A673 (cell line): ENCODE data around the gene EXOC1L. TPM values are rescaled to one million over a fixed set of nuclear protein-coding genes. Genes with fewer than 3 reads are reported as not detected.

Experiments
- BruUV-seq: library from RNA; stranded (reverse); fragments of 400-500 nt; replicated peaks from 2 replicates; lab custom pipeline; 2021; lab: Mats Ljungman, UMichigan
- CTCF ChIA-PET: fragments of 300-600 bp; sonication (Branson Sonifier 250); formaldehyde crosslinking; loops from one replicate; lab custom pipeline; 2022; ENCODE audit warnings: antibody characterized with exemption; lab: Charles Lee
- POLR2A ChIA-PET: fragments of 300-600 bp; sonication (Branson Sonifier 250); formaldehyde crosslinking; loops from one replicate; lab custom pipeline; 2022; ENCODE audit warnings: antibody characterized with exemption; ENCODE audit not compliant: low non-redundant PET; lab: Charles Lee
- DNase-seq: peaks from one replicate; pipeline ENCODE4 v3.0.0-alpha.2; 2015; ENCODE audit warnings: low spot score
- H3K27ac ChIP-seq: fragments of 200-600 bp; sonication (generic); 2 replicates; pipeline ENCODE4 v1.5.1; 2016; ENCODE audit warnings: mixed run types, low read depth, mild to moderate bottlenecking, mixed read lengths, antibody characterized with exemption, low read length; ENCODE audit not compliant: poor library complexity, severe bottlenecking
- H3K27me3 ChIP-seq: fragments of 200-600 bp; sonication (generic); replicated peaks from 2 replicates; pipeline ENCODE4 v1.6.1; 2017; ENCODE audit warnings: mixed run types, low read depth, mild to moderate bottlenecking, mixed read lengths, antibody characterized with exemption, low read length; ENCODE audit not compliant: insufficient read depth, poor library complexity
- H3K36me3 ChIP-seq: fragments of 200-600 bp; sonication (generic); 2 replicates; pipeline ENCODE4 v1.6.1; 2016; ENCODE audit warnings: mixed run types, mild to moderate bottlenecking, mixed read lengths, antibody characterized with exemption, low read length; ENCODE audit not compliant: insufficient read depth, poor library complexity, severe bottlenecking
- H3K4me1 ChIP-seq: fragments of 200-600 bp; sonication (generic); 2 replicates; pipeline ENCODE4 v1.6.1; 2017; ENCODE audit warnings: mixed run types, mild to moderate bottlenecking, mixed read lengths, antibody characterized with exemption, low read length; ENCODE audit not compliant: insufficient read depth, poor library complexity, severe bottlenecking
- H3K4me3 ChIP-seq: fragments of 200-600 bp; sonication (generic); 2 replicates; pipeline ENCODE4 v1.5.1; 2016; ENCODE audit warnings: low read depth, mixed run types, mild to moderate bottlenecking, mixed read lengths, low read length; ENCODE audit not compliant: poor library complexity, severe bottlenecking
- H3K9me3 ChIP-seq: fragments of 200-600 bp; sonication (generic); 2 replicates; pipeline ENCODE4 v1.6.1; 2016; ENCODE audit warnings: mixed run types, low read depth, mild to moderate bottlenecking, mixed read lengths, antibody characterized with exemption, low read length; ENCODE audit not compliant: poor library complexity, severe bottlenecking
- CTCF ChIP-seq: fragments of 300-800, 200-600 bp; sonication (generic); conservative IDR thresholded peaks from 2 replicates; pipeline ENCODE4 v1.5.1; 2017; ENCODE audit warnings: low read depth, mild to moderate bottlenecking, antibody characterized with exemption, low read length, moderate library complexity, mixed read lengths
- EZH2 ChIP-seq: fragments of 200-600 bp; sonication (generic); IDR thresholded peaks from 2 replicates; pipeline ENCODE4 v1.6.1; 2017; ENCODE audit warnings: borderline replicate concordance, low read depth, mild to moderate bottlenecking, mixed read lengths, antibody characterized with exemption, low read length; ENCODE audit not compliant: poor library complexity, severe bottlenecking
- intact Hi-C: fragments of 100-400 bp; cut with micrococcal nuclease; formaldehyde crosslinking; loops from one replicate; pipeline ENCODE4 v1.10.0; 2022; ENCODE audit not compliant: unreplicated experiment
- total RNA-seq: library from RNA; stranded (reverse); gene quantifications from 2 replicates; pipeline ENCODE4 v1.2.3, GENCODE V29; 2021

Gene EXOC1L
- total RNA-seq, 1 experiment from 2014 or later: not detected

DNA sequence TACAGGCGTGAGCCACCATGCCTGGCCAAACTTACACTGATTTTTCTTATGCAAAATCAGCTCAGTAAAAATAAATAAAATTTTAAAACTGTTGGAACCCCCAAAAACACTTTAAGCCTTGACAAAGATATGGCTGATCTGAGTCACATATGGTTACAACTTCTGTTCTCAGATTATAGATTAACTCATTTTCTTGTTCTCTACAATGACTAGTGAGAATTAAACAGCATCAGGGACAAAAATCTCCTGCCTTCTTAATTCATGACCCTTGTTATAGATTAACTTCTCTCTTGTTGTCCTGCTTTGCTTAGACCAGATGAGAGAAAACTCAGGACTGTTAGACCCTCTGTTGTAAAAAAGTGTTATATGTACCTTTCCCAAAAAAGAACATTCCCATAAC lies 24.2 kb upstream of the EXOC1L start:
- Histone ChIP-seq H3K9me3 (no peaks in the 10 kb centered on the region), H3K27ac (no peak overlapping the region), H3K27me3 (no peaks in the 10 kb centered on the region), H3K36me3 (no peaks in the 10 kb centered on the region), H3K4me1 (no peaks in the 10 kb centered on the region), H3K4me3 (no peak overlapping the region)
- intact Hi-C loops: no loop called here
- TF ChIP-seq CTCF: no peak
- no peak for TF ChIP-seq EZH2
- DNase-seq: no peak
- ChIA-PET CTCF (no interaction called here), POLR2A (no interaction called here)
- BruUV-seq: no TSS peak

- Histone ChIP-seq H3K27me3 (no peaks in the 10 kb centered on the region), H3K27ac (no peak overlapping the region), H3K4me3 (no peak overlapping the region), H3K36me3 (no peaks in the 10 kb centered on the region), H3K4me1 (no peaks in the 10 kb centered on the region), H3K9me3 (no peaks in the 10 kb centered on the region)
- DNase-seq: no peak
- no TSS peak for BruUV-seq
- ChIA-PET CTCF (no interaction called here), POLR2A (no interaction called here)
- intact Hi-C loops: no loop called here
- TF ChIP-seq EZH2: no peak
- no peak for TF ChIP-seq CTCF
Measured at GRCh38 chr4:55801498-55801897, 18.1 kb upstream of the EXOC1L start.

GRCh38 chr4:55807556-55807955 lies 12.0 kb upstream of the EXOC1L start:
- POLR2A ChIA-PET: no interaction called here
- no peaks in the 10 kb centered on the region for H3K9me3 ChIP-seq
- no peaks in the 10 kb centered on the region for H3K36me3 ChIP-seq
- H3K27ac ChIP-seq: no peak overlapping the region
- H3K4me3 ChIP-seq: no peak overlapping the region
- no peaks in the 10 kb centered on the region for H3K27me3 ChIP-seq
- intact Hi-C loops: no loop called here
- BruUV-seq: no TSS peak
- DNase-seq: no peak
- CTCF ChIA-PET: no interaction called here
- TF ChIP-seq CTCF: no peak
- no peak for TF ChIP-seq EZH2
- H3K4me1 ChIP-seq: no peaks in the 10 kb centered on the region
